ENCODE measurements around the gene MT1H.

DNA sequence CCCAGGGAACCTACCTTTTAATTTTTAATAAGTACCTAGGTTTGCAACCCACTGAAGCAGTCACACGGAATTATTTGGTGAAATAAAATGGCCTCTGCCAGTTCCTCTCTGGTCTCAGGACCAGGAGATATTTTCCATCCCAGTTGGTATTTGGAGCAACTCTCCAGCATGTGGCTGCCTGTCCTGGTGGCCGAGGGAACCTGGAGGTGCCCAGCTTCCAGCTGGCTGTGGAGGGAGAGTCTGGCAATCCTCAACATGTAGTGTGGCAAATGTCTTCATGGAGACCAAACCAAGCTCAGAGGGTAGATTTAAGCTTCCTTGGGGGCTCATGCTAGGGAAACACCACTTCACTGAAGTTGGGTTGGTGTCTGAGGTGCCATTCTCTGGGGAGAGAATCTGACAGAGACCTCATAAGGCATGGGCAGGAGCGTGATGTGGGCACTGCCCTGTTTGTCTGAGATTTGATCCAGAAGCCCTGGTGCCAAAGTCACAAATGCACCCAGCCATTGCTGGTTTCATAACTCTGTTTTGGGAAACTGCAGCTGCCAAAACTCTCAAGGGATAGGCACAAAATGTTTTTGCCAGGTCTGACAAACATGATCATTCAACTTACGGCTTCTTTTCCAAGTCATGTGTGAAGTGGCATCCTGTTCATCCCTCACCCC, 15.4 kb downstream of the MT1H start:
- TF ChIP-seq, protein P1, sequence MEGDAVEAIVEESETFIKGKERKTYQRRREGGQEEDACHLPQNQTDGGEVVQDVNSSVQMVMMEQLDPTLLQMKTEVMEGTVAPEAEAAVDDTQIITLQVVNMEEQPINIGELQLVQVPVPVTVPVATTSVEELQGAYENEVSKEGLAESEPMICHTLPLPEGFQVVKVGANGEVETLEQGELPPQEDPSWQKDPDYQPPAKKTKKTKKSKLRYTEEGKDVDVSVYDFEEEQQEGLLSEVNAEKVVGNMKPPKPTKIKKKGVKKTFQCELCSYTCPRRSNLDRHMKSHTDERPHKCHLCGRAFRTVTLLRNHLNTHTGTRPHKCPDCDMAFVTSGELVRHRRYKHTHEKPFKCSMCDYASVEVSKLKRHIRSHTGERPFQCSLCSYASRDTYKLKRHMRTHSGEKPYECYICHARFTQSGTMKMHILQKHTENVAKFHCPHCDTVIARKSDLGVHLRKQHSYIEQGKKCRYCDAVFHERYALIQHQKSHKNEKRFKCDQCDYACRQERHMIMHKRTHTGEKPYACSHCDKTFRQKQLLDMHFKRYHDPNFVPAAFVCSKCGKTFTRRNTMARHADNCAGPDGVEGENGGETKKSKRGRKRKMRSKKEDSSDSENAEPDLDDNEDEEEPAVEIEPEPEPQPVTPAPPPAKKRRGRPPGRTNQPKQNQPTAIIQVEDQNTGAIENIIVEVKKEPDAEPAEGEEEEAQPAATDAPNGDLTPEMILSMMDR (IDR thresholded peaks at IDR 0.05 in 2 of 3, conservative IDR thresholded peaks at IDR 0.05 in 1 of 3; ENCODE audit: borderline replicate concordance in 1 of 3, insufficient read depth in 1 of 3, low read depth in 2 of 3, low read length in 2 of 3): no peak
- no peak for TF ChIP-seq EZH2 (IDR thresholded peaks at IDR 0.05)
- TF ChIP-seq POLR2A (IDR thresholded peaks at IDR 0.05; ENCODE audit: borderline replicate concordance, extremely low read depth, insufficient read depth, insufficient read length): no peak
- TF ChIP-seq, protein P2, sequence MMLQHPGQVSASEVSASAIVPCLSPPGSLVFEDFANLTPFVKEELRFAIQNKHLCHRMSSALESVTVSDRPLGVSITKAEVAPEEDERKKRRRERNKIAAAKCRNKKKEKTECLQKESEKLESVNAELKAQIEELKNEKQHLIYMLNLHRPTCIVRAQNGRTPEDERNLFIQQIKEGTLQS (IDR thresholded peaks at IDR 0.05): no peak
- TF ChIP-seq, protein P3, sequence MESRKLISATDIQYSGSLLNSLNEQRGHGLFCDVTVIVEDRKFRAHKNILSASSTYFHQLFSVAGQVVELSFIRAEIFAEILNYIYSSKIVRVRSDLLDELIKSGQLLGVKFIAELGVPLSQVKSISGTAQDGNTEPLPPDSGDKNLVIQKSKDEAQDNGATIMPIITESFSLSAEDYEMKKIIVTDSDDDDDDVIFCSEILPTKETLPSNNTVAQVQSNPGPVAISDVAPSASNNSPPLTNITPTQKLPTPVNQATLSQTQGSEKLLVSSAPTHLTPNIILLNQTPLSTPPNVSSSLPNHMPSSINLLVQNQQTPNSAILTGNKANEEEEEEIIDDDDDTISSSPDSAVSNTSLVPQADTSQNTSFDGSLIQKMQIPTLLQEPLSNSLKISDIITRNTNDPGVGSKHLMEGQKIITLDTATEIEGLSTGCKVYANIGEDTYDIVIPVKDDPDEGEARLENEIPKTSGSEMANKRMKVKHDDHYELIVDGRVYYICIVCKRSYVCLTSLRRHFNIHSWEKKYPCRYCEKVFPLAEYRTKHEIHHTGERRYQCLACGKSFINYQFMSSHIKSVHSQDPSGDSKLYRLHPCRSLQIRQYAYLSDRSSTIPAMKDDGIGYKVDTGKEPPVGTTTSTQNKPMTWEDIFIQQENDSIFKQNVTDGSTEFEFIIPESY (IDR thresholded peaks at IDR 0.05; ENCODE audit: extremely low read depth, insufficient replicate concordance, low read length): no peak
- no peak for TF ChIP-seq ZNF274 (IDR thresholded peaks at IDR 0.05; ENCODE audit: low read depth, low read length)
- TF ChIP-seq CEBPB (IDR thresholded peaks at IDR 0.05; ENCODE audit: low read depth): no peak
- TF ChIP-seq RAD21 (IDR thresholded peaks at IDR 0.05; ENCODE audit: low read depth): no peak
- TF ChIP-seq, protein P4, sequence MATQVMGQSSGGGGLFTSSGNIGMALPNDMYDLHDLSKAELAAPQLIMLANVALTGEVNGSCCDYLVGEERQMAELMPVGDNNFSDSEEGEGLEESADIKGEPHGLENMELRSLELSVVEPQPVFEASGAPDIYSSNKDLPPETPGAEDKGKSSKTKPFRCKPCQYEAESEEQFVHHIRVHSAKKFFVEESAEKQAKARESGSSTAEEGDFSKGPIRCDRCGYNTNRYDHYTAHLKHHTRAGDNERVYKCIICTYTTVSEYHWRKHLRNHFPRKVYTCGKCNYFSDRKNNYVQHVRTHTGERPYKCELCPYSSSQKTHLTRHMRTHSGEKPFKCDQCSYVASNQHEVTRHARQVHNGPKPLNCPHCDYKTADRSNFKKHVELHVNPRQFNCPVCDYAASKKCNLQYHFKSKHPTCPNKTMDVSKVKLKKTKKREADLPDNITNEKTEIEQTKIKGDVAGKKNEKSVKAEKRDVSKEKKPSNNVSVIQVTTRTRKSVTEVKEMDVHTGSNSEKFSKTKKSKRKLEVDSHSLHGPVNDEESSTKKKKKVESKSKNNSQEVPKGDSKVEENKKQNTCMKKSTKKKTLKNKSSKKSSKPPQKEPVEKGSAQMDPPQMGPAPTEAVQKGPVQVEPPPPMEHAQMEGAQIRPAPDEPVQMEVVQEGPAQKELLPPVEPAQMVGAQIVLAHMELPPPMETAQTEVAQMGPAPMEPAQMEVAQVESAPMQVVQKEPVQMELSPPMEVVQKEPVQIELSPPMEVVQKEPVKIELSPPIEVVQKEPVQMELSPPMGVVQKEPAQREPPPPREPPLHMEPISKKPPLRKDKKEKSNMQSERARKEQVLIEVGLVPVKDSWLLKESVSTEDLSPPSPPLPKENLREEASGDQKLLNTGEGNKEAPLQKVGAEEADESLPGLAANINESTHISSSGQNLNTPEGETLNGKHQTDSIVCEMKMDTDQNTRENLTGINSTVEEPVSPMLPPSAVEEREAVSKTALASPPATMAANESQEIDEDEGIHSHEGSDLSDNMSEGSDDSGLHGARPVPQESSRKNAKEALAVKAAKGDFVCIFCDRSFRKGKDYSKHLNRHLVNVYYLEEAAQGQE (IDR thresholded peaks at IDR 0.05; ENCODE audit: low read depth): no peak
- no peak for TF ChIP-seq EGR1 (IDR thresholded peaks at IDR 0.05; ENCODE audit: low read depth)
- no peak for TF ChIP-seq EZH2phosphoT487 (IDR thresholded peaks at IDR 0.05; ENCODE audit: borderline replicate concordance)
- no peak for TF ChIP-seq YY1 (IDR thresholded peaks at IDR 0.05; ENCODE audit: extremely low read depth, insufficient replicate concordance, low read depth, low read length)
- no peak for TF ChIP-seq SIN3A (IDR thresholded peaks at IDR 0.05; ENCODE audit: low read depth)
- TF ChIP-seq, protein P5, sequence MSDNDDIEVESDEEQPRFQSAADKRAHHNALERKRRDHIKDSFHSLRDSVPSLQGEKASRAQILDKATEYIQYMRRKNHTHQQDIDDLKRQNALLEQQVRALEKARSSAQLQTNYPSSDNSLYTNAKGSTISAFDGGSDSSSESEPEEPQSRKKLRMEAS (IDR thresholded peaks at IDR 0.05): no peak

Measured in HCT116 (cell line).